Effector memory CD4-positive, alpha-beta T cell (primary cell): ENCODE measurements around the gene CLASP1.
"Not testable (repeated sequence)": the region's sequence is repeated elsewhere in the genome, so short reads cannot be mapped to it uniquely, and the experiment has no call there.

Experiments
- DNase-seq, 3 donors: peaks; one replicate each; pipeline ENCODE4 v3.0.0-alpha.2; 2020
- H3K27ac ChIP-seq: 2 replicates; pipeline ENCODE4 v1.7.0; 2013; ENCODE audit warnings: mild to moderate bottlenecking, low read length, moderate library complexity; ENCODE audit not compliant: insufficient read depth, poor library complexity, severe bottlenecking
- H3K27me3 ChIP-seq: replicated peaks from 2 replicates; pipeline ENCODE4 v1.7.0; 2013; ENCODE audit warnings: mild to moderate bottlenecking, low read length; ENCODE audit not compliant: insufficient read depth, control insufficient read depth, poor library complexity, severe bottlenecking
- H3K36me3 ChIP-seq: 2 replicates; pipeline ENCODE4 v1.7.0; 2013; ENCODE audit warnings: mild to moderate bottlenecking, low read length, moderate library complexity; ENCODE audit not compliant: control insufficient read depth, insufficient read depth
- H3K4me1 ChIP-seq: 2 replicates; pipeline ENCODE4 v1.7.0; 2013; ENCODE audit warnings: low read length, mild to moderate bottlenecking; ENCODE audit not compliant: control insufficient read depth, insufficient read depth, poor library complexity, severe bottlenecking
- H3K4me3 ChIP-seq: 2 replicates; pipeline ENCODE4 v1.7.0; 2013; ENCODE audit warnings: low read length, low read depth, mild to moderate bottlenecking; ENCODE audit not compliant: insufficient read depth, poor library complexity, severe bottlenecking
- H3K9me3 ChIP-seq: 2 replicates; pipeline ENCODE4 v1.7.0; 2013; ENCODE audit warnings: mild to moderate bottlenecking, low read length, moderate library complexity; ENCODE audit not compliant: control insufficient read depth

The CLASP1 gene

GRCh38 chr2:121644715-121645114 is 4.5 kb downstream of the CLASP1 start:
- Histone ChIP-seq H3K9me3 (no peaks in the 10 kb centered on the region), H3K27me3 (no peaks in the 10 kb centered on the region), H3K4me1 (peaks cover 3% of the 10 kb centered on the region), H3K4me3 (no peak overlapping the region), H3K27ac (no peak overlapping the region), H3K36me3 (no peaks in the 10 kb centered on the region)
- DNase-seq, result no peak

GRCh38 chr2:121643877-121644276 is 5.4 kb downstream of the CLASP1 start:
- no peak overlapping the region for H3K4me3 ChIP-seq
- peaks cover 3% of the 10 kb centered on the region for H3K4me1 ChIP-seq
- no peaks in the 10 kb centered on the region for H3K9me3 ChIP-seq
- H3K27me3 ChIP-seq, result no peaks in the 10 kb centered on the region
- H3K36me3 ChIP-seq, result no peaks in the 10 kb centered on the region
- DNase-seq, result no peak
- H3K27ac ChIP-seq, result no peak overlapping the region

GRCh38 chr2:121640380-121641316 is 8.6 kb downstream of the CLASP1 start:
- H3K36me3 ChIP-seq, result no peaks in the 10 kb centered on the region
- H3K27ac ChIP-seq, result no peak overlapping the region
- H3K4me1 ChIP-seq, result peaks cover 1% of the 10 kb centered on the region
- no peaks in the 10 kb centered on the region for H3K27me3 ChIP-seq
- DNase-seq, result no peak
- H3K4me3 ChIP-seq, result no peak overlapping the region
- H3K9me3 ChIP-seq, result no peaks in the 10 kb centered on the region

- not testable (repeated sequence) for H3K4me1 ChIP-seq, DNase-seq, H3K9me3 ChIP-seq, H3K4me3 ChIP-seq, H3K27me3 ChIP-seq, H3K36me3 ChIP-seq, H3K27ac ChIP-seq
Measured at GRCh38 chr2:121639846-121640245, 9.4 kb downstream of the CLASP1 start.

- H3K4me1 ChIP-seq, result peaks cover 4% of the 10 kb centered on the region
- no peaks in the 10 kb centered on the region for H3K27me3 ChIP-seq
- no peak for DNase-seq
- H3K4me3 ChIP-seq, result no peak overlapping the region
- no peak overlapping the region for H3K27ac ChIP-seq
- H3K9me3 ChIP-seq, result no peaks in the 10 kb centered on the region
- H3K36me3 ChIP-seq, result no peaks in the 10 kb centered on the region
Measured at GRCh38 chr2:121638333-121638732, 10.9 kb downstream of the CLASP1 start.

- Histone ChIP-seq H3K27ac (no peak overlapping the region), H3K9me3 (no peaks in the 10 kb centered on the region), H3K4me3 (no peak overlapping the region), H3K27me3 (no peaks in the 10 kb centered on the region), H3K4me1 (peaks cover 4% of the 10 kb centered on the region), H3K36me3 (no peaks in the 10 kb centered on the region)
- no peak for DNase-seq
Measured at GRCh38 chr2:121635371-121635770, 13.9 kb downstream of the CLASP1 start.

- peaks cover 4% of the 10 kb centered on the region for H3K4me1 ChIP-seq
- H3K4me3 ChIP-seq, result no peak overlapping the region
- H3K27ac ChIP-seq, result no peak overlapping the region
- H3K9me3 ChIP-seq, result no peaks in the 10 kb centered on the region
- H3K36me3 ChIP-seq, result no peaks in the 10 kb centered on the region
- no peak for DNase-seq
- no peaks in the 10 kb centered on the region for H3K27me3 ChIP-seq
Measured at GRCh38 chr2:121634354-121635307, 14.6 kb downstream of the CLASP1 start.

- Histone ChIP-seq H3K27me3 (no peaks in the 10 kb centered on the region), H3K9me3 (no peaks in the 10 kb centered on the region), H3K27ac (no peak overlapping the region), H3K4me1 (peaks cover 4% of the 10 kb centered on the region), H3K4me3 (no peak overlapping the region), H3K36me3 (no peaks in the 10 kb centered on the region)
- DNase-seq, result no peak
Measured at GRCh38 chr2:121633463-121633862, 15.8 kb downstream of the CLASP1 start.

- Histone ChIP-seq H3K36me3 (no peaks in the 10 kb centered on the region), H3K4me3 (no peak overlapping the region), H3K9me3 (no peaks in the 10 kb centered on the region), H3K27me3 (no peaks in the 10 kb centered on the region), H3K27ac (no peak overlapping the region), H3K4me1 (no peaks in the 10 kb centered on the region)
- no peak for DNase-seq
Measured at GRCh38 chr2:121627525-121628050, 21.7 kb downstream of the CLASP1 start.
